ENCODE results near the gene PAGR1.

PAGR1 gene

GRCh38 chr16:29834079-29834478, 18.1 kb downstream of the PAGR1 start:
- TF ChIP-seq, protein P1, sequence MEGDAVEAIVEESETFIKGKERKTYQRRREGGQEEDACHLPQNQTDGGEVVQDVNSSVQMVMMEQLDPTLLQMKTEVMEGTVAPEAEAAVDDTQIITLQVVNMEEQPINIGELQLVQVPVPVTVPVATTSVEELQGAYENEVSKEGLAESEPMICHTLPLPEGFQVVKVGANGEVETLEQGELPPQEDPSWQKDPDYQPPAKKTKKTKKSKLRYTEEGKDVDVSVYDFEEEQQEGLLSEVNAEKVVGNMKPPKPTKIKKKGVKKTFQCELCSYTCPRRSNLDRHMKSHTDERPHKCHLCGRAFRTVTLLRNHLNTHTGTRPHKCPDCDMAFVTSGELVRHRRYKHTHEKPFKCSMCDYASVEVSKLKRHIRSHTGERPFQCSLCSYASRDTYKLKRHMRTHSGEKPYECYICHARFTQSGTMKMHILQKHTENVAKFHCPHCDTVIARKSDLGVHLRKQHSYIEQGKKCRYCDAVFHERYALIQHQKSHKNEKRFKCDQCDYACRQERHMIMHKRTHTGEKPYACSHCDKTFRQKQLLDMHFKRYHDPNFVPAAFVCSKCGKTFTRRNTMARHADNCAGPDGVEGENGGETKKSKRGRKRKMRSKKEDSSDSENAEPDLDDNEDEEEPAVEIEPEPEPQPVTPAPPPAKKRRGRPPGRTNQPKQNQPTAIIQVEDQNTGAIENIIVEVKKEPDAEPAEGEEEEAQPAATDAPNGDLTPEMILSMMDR (IDR thresholded peaks at IDR 0.05; ENCODE audit: control insufficient read depth, extremely low read depth, insufficient read depth) = no peak
- H3K4me3 ChIP-seq (ENCODE audit: low read depth, low read length) = no peak overlapping the region
- no peak for DNase-seq (ENCODE audit: low read depth)

DNA sequence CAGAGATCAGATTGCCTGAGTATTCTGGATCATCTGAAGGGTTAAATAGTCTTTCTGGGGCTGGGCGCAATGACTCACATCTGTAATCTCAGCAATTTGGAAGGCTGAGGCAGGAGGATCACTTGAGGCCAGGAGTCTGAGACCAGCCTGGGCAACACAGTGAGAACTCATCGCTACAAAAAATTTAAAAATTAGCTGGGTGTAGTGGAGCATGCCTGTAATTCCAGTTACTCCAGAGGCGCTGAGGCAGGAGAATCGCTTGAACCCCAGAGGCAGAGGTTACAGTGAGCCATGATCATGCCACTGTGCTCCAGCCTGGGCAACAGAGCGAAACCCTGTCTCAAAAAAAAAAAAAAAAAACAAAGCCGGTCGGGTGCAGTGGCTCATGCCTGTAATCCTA, 20.0 kb downstream of the PAGR1 start:
- H3K4me3 ChIP-seq (ENCODE audit: low read depth, low read length) = no peak overlapping the region
- DNase-seq (ENCODE audit: low read depth) = no peak
- TF ChIP-seq, protein P1 (IDR thresholded peaks at IDR 0.05; ENCODE audit: control insufficient read depth, extremely low read depth, insufficient read depth) = no peak

- TF ChIP-seq, protein P1 (IDR thresholded peaks at IDR 0.05; ENCODE audit: control insufficient read depth, extremely low read depth, insufficient read depth) = no peak
- DNase-seq (ENCODE audit: low read depth) = no peak
- H3K4me3 ChIP-seq (ENCODE audit: low read depth, low read length) = no peak overlapping the region
Observed at GRCh38 chr16:29836623-29837022, 20.7 kb downstream of the PAGR1 start.

- H3K4me3 ChIP-seq (ENCODE audit: low read depth, low read length) = no peak overlapping the region
- TF ChIP-seq, protein P1 (IDR thresholded peaks at IDR 0.05; ENCODE audit: control insufficient read depth, extremely low read depth, insufficient read depth) = no peak
- no peak for DNase-seq (ENCODE audit: low read depth)
Observed at GRCh38 chr16:29837841-29838240, 21.9 kb downstream of the PAGR1 start.

DNA sequence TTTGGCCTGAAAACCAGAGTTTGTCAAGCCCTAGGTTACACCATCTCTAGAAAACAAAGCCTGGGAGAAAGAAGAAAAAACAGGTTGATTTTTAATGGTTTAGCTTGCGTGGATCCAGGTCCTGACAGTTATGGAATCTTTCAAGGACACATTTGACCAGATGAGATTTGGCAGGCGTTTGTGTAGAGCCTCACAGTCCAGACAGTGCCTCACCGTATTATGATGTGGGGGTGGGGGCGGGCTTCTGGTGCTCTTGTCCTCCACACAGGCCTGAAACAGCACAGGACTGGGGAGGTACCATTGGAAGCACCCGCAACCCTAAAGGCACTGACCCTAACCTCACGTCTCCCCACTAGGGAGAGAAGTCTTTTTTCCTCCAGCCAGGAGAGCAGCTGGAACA, 23.9 kb downstream of the PAGR1 start:
- H3K4me3 ChIP-seq (ENCODE audit: low read depth, low read length) = no peak overlapping the region
- DNase-seq (ENCODE audit: low read depth) = no peak
- TF ChIP-seq, protein P1 (IDR thresholded peaks at IDR 0.05; ENCODE audit: control insufficient read depth, extremely low read depth, insufficient read depth) = no peak

DNA sequence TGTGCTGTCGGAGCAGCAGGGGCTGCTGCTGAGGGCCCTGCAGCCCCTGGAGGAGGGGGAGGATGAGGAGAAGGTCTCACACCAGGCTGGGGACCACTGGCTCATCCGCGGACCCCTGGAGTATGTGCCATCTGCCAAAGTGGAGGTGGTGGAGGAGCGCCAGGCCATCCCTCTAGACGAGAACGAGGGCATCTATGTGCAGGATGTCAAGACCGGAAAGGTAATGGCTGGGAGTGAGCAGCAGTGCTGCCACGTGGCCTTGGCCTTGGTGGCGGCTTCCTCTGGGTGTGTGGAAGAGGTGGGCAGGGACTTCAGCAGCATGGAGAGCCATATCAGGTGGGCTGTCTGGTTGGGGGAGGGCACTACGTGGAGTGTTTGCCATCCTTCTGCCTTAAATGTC, 24.3 kb downstream of the PAGR1 start:
- TF ChIP-seq, protein P1 (IDR thresholded peaks at IDR 0.05; ENCODE audit: control insufficient read depth, extremely low read depth, insufficient read depth) = no peak
- no peak for DNase-seq (ENCODE audit: low read depth)
- H3K4me3 ChIP-seq (ENCODE audit: low read depth, low read length) = no peak overlapping the region

DNA sequence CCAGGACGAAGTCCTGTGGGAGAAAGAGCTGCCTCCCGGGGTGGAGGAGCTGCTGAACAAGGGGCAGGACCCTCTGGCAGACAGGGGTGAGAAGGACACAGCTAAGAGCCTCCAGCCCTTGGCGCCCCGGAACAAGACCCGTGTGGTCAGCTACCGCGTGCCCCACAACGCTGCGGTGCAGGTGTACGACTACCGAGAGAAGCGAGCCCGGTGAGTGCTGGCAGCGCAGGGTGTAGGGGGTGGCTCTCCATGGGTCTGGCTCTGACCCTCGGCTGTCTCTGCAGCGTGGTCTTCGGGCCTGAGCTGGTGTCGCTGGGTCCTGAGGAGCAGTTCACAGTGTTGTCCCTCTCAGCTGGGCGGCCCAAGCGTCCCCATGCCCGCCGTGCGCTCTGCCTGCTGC, 25.7 kb downstream of the PAGR1 start:
- TF ChIP-seq, protein P1 (IDR thresholded peaks at IDR 0.05; ENCODE audit: control insufficient read depth, extremely low read depth, insufficient read depth) = no peak
- no peak for DNase-seq (ENCODE audit: low read depth)
- H3K4me3 ChIP-seq (ENCODE audit: low read depth, low read length) = no peak overlapping the region
